ENCODE results near the gene TACC2. TPM values are rescaled to one million over a fixed set of nuclear protein-coding genes. Genes with fewer than 3 reads are reported as not detected.

TACC2 gene
- total RNA-seq, 1 donor from 2014 or later: 32.2 TPM

DNA sequence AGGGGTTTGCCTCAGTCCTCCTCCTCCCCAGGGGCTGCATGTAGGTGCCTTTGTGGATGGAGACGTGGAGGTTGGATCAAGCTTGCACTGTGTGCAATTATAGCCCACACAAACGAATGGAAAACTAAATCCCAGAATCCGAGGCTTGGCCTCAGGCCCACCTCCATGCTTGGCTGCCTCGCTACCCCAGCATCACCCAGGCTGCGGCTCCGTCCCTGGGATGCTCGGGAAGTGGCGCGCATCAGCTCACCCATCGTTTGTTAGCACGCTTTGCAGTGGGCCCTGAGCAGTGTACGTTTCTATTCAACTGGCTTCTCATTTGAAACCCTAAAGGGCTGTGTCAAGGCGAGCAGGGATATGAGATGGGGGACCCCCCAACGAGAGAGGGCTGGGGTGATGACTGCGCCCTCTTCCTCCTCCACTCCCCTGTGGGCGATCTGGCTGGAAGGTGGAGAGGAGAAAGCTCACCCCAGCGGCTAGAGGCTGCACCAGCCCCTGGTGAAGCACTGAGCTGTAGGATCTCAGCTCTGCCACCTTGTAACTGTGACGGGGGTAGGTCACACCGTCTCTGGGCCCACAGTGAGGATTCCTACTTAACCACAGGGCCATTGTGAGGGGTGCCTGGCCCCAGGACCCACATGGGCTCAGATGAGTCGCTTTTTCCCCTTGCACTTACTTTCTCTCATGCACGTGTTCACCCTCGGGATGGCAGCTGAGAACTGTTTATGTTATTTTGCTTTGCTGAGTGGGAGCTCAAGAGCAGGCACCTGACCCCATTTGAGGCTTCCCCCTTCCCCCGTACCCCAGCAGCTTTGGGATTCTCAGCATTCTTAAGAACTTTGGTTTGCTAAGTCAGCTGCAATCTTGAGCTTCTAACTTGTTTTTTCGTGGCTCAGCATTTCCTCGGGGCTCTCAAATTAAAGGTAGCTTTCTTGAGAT is 269.4 kb downstream of the TACC2 start:
- Mint-ChIP-seq H3K36me3 (ENCODE audit: low read depth, unreplicated experiment) (peaks cover 14% of the 10 kb centered on the region), H3K27me3 (ENCODE audit: unreplicated experiment) (no peaks in the 10 kb centered on the region), H3K27ac (ENCODE audit: unreplicated experiment) (no peak overlapping the region), H3K9me3 (ENCODE audit: unreplicated experiment) (no peaks in the 10 kb centered on the region), H3K4me3 (ENCODE audit: unreplicated experiment) (no peak overlapping the region), H3K4me1 (ENCODE audit: unreplicated experiment) (no peaks in the 10 kb centered on the region)
- DNase-seq (ENCODE audit: low spot score): no peak
- TF ChIP-seq, protein P1, sequence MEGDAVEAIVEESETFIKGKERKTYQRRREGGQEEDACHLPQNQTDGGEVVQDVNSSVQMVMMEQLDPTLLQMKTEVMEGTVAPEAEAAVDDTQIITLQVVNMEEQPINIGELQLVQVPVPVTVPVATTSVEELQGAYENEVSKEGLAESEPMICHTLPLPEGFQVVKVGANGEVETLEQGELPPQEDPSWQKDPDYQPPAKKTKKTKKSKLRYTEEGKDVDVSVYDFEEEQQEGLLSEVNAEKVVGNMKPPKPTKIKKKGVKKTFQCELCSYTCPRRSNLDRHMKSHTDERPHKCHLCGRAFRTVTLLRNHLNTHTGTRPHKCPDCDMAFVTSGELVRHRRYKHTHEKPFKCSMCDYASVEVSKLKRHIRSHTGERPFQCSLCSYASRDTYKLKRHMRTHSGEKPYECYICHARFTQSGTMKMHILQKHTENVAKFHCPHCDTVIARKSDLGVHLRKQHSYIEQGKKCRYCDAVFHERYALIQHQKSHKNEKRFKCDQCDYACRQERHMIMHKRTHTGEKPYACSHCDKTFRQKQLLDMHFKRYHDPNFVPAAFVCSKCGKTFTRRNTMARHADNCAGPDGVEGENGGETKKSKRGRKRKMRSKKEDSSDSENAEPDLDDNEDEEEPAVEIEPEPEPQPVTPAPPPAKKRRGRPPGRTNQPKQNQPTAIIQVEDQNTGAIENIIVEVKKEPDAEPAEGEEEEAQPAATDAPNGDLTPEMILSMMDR (IDR thresholded peaks at IDR 0.05; ENCODE audit: unreplicated experiment): no peak

GRCh38 chr10:122259075-122259466 is 270.1 kb downstream of the TACC2 start:
- H3K27ac Mint-ChIP-seq (ENCODE audit: unreplicated experiment): no peak overlapping the region

DNA sequence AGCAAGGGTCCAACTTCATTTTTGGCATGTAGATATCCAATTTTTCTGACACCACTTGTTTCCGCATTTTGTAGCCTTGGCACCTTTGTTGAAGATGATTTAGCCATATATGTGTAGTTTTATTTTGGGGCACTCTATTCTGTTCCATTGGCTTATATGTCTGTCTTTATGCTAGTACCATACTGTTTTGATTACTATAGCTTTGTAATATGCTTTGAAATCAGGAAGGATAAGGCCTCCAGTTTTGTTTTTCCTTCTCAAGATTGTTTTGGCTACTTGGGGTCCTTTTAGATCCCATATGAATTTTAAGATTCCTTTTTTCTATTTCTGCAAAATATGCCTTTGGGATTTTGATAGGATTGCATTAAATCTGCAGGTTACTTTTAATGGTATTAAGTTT is 272.6 kb downstream of the TACC2 start:
- H3K4me3 Mint-ChIP-seq (ENCODE audit: unreplicated experiment): no peak overlapping the region
- no peaks in the 10 kb centered on the region for H3K27me3 Mint-ChIP-seq (ENCODE audit: unreplicated experiment)
- no peaks in the 10 kb centered on the region for H3K9me3 Mint-ChIP-seq (ENCODE audit: unreplicated experiment)
- no peaks in the 10 kb centered on the region for H3K4me1 Mint-ChIP-seq (ENCODE audit: unreplicated experiment)
- H3K36me3 Mint-ChIP-seq (ENCODE audit: low read depth, unreplicated experiment): peaks cover 12% of the 10 kb centered on the region
- H3K27ac Mint-ChIP-seq (ENCODE audit: unreplicated experiment): no peak overlapping the region
- TF ChIP-seq, protein P1 (IDR thresholded peaks at IDR 0.05; ENCODE audit: unreplicated experiment): no peak
- DNase-seq (ENCODE audit: low spot score): no peak

More at GRCh38 chr10:122259075-122259466, 270.1 kb downstream of the TACC2 start:
- TF ChIP-seq, protein P1 (IDR thresholded peaks at IDR 0.05; ENCODE audit: unreplicated experiment): no peak
- DNase-seq (ENCODE audit: low spot score): no peak
- no peaks in the 10 kb centered on the region for H3K4me1 Mint-ChIP-seq (ENCODE audit: unreplicated experiment)
- H3K4me3 Mint-ChIP-seq (ENCODE audit: unreplicated experiment): no peak overlapping the region
- H3K27me3 Mint-ChIP-seq (ENCODE audit: unreplicated experiment): no peaks in the 10 kb centered on the region
- H3K36me3 Mint-ChIP-seq (ENCODE audit: low read depth, unreplicated experiment): peaks cover 15% of the 10 kb centered on the region
- no peaks in the 10 kb centered on the region for H3K9me3 Mint-ChIP-seq (ENCODE audit: unreplicated experiment)

DNA sequence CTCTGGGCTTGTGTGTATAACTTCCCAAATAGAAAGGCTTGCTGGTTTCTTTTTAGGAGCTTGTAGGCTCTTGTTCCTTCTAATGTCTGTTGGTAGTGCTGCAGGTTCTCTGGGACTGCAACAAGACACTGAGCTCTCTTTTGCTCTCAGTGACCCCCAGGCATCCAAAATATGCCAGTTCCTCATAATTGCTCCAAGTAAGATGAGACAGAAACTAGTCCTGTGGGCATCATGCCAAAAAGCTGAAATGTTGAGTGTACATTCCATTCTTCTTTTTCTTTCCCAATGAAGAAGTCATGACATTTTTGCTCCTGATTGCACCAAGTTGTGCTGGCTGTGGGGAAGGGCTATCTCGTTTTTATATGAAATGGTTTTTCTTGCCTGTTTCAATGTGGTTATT is 275.0 kb downstream of the TACC2 start:
- DNase-seq (ENCODE audit: low spot score): no peak
- no peaks in the 10 kb centered on the region for H3K4me1 Mint-ChIP-seq (ENCODE audit: unreplicated experiment)
- no peak overlapping the region for H3K27ac Mint-ChIP-seq (ENCODE audit: unreplicated experiment)
- no peaks in the 10 kb centered on the region for H3K9me3 Mint-ChIP-seq (ENCODE audit: unreplicated experiment)
- no peak overlapping the region for H3K4me3 Mint-ChIP-seq (ENCODE audit: unreplicated experiment)
- no peaks in the 10 kb centered on the region for H3K27me3 Mint-ChIP-seq (ENCODE audit: unreplicated experiment)
- TF ChIP-seq, protein P1 (IDR thresholded peaks at IDR 0.05; ENCODE audit: unreplicated experiment): no peak
- peaks cover 12% of the 10 kb centered on the region for H3K36me3 Mint-ChIP-seq (ENCODE audit: low read depth, unreplicated experiment)

DNA sequence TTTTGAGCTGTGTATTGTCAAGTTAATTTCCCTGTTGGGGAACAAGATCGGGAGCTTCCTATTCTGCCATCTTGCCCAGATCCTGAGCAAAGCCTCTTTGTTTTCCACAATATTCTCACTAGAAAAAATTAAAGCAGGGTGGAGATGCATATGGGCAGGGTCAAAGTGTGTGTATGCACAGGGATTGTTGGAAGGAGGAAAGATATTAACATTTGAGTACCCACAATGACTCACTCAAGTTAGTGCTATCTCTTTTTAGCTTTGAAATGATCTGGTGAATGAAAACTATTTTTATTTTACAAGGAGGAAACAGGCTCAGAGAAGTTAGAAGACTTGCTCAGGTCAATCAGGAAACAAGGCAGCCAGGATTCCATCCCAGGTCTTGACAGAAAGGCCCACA is 275.5 kb downstream of the TACC2 start:
- H3K4me1 Mint-ChIP-seq (ENCODE audit: unreplicated experiment): no peaks in the 10 kb centered on the region

More for the DNA sequence above, 275.5 kb downstream of the TACC2 start:
- Mint-ChIP-seq H3K36me3 (ENCODE audit: low read depth, unreplicated experiment) (peaks cover 12% of the 10 kb centered on the region), H3K27me3 (ENCODE audit: unreplicated experiment) (no peaks in the 10 kb centered on the region), H3K9me3 (ENCODE audit: unreplicated experiment) (no peaks in the 10 kb centered on the region), H3K27ac (ENCODE audit: unreplicated experiment) (no peak overlapping the region), H3K4me3 (ENCODE audit: unreplicated experiment) (no peak overlapping the region)
- DNase-seq (ENCODE audit: low spot score): no peak
- TF ChIP-seq, protein P1 (IDR thresholded peaks at IDR 0.05; ENCODE audit: unreplicated experiment): no peak
